GM12873 (cell line): ENCODE data around the gene IGFBP7.

Experiments used
- CTCF ChIP-seq: IDR thresholded peaks from 2 replicates; pipeline ENCODE4 v1.5.1; 2012; ENCODE audit warnings: low read depth, mild to moderate bottlenecking, moderate library complexity, low read length, control low read depth; ENCODE audit not compliant: insufficient read depth; ENCODE audit errors: missing control alignments

The IGFBP7 gene

GRCh38 chr4:57048590-57049304 lies 61.4 kb downstream of the IGFBP7 start:
- TF ChIP-seq CTCF = no peak

- no peak for TF ChIP-seq CTCF
Measured at GRCh38 chr4:57044996-57045395, 65.2 kb downstream of the IGFBP7 start.

GRCh38 chr4:57044279-57044678 lies 65.9 kb downstream of the IGFBP7 start:
- TF ChIP-seq CTCF = no peak

- no peak for TF ChIP-seq CTCF
Measured at GRCh38 chr4:57043347-57044251, 66.6 kb downstream of the IGFBP7 start.

GRCh38 chr4:57042711-57043169 lies 67.4 kb downstream of the IGFBP7 start:
- TF ChIP-seq CTCF = no peak

GRCh38 chr4:57041020-57041419 lies 69.2 kb downstream of the IGFBP7 start:
- no peak for TF ChIP-seq CTCF

- no peak for TF ChIP-seq CTCF
Measured at GRCh38 chr4:57040510-57040909, 69.7 kb downstream of the IGFBP7 start.
